HG02943 (cell line): ENCODE data around the gene KCNIP3.

Experiments
- ATAC-seq: cut with Tn5 transposase; IDR thresholded peaks from one replicate; pipeline ENCODE4 v1.9.1; 2021; ENCODE audit warnings: mild to moderate bottlenecking, low read depth, moderate library complexity; ENCODE audit not compliant: unreplicated experiment

Gene KCNIP3

GRCh38 chr2:95274291-95275150 lies 22.6 kb upstream of the KCNIP3 start, which contains the start of gene PROM2:
PROM2 (plus strand) TSS chr2:95274449; CDS start chr2:95274586, 137 bp downstream.
- ATAC-seq = no peak

- no peak for ATAC-seq
Observed at GRCh38 chr2:95275151-95275515, 22.0 kb upstream of the KCNIP3 start.

- ATAC-seq = no peak
Observed at GRCh38 chr2:95275601-95276243, 21.4 kb upstream of the KCNIP3 start.

- ATAC-seq = no peak
Observed at GRCh38 chr2:95276244-95276887, 20.8 kb upstream of the KCNIP3 start.

GRCh38 chr2:95276888-95277245 lies 20.3 kb upstream of the KCNIP3 start:
- no peak for ATAC-seq

- ATAC-seq = no peak
Observed at GRCh38 chr2:95277246-95277906, 19.8 kb upstream of the KCNIP3 start.

- ATAC-seq = no peak
Observed at GRCh38 chr2:95278051-95278471, 19.1 kb upstream of the KCNIP3 start.

GRCh38 chr2:95278637-95279225 lies 18.4 kb upstream of the KCNIP3 start:
- ATAC-seq = no peak

GRCh38 chr2:95279435-95280035 lies 17.6 kb upstream of the KCNIP3 start:
- no peak for ATAC-seq

- ATAC-seq = no peak
Observed at GRCh38 chr2:95281071-95281470, 16.1 kb upstream of the KCNIP3 start.

GRCh38 chr2:95281786-95282185 lies 15.4 kb upstream of the KCNIP3 start:
- no peak for ATAC-seq

- ATAC-seq = no peak
Observed at GRCh38 chr2:95282458-95282857, 14.7 kb upstream of the KCNIP3 start.

GRCh38 chr2:95283562-95283961 lies 13.6 kb upstream of the KCNIP3 start:
- no peak for ATAC-seq

GRCh38 chr2:95284886-95285541 lies 12.1 kb upstream of the KCNIP3 start:
- ATAC-seq = no peak

- ATAC-seq = no peak
Observed at GRCh38 chr2:95285542-95285932, 11.6 kb upstream of the KCNIP3 start.

GRCh38 chr2:95287336-95287735 lies 9.8 kb upstream of the KCNIP3 start:
- ATAC-seq = no peak

- ATAC-seq = no peak
Observed at GRCh38 chr2:95287806-95288205, 9.3 kb upstream of the KCNIP3 start.

- ATAC-seq = no peak
Observed at GRCh38 chr2:95289253-95289652, 7.9 kb upstream of the KCNIP3 start.

GRCh38 chr2:95291222-95291621 lies 5.9 kb upstream of the KCNIP3 start:
- ATAC-seq = no peak
